BE2C (cell line): ENCODE results near the gene HERC3.
A peak's percentile ranks its signal among the peaks of the same experiment; 100 is the strongest.

Experiments used
- DNase-seq: peaks from one replicate; pipeline ENCODE4 v3.0.0-alpha.2; 2020
- H3K27me3 ChIP-seq: fragments of 250-450 bp; sonication (Bioruptor Pico); 2 replicates; pipeline ENCODE4 v1.5.1; 2020; ENCODE audit warnings: mild to moderate bottlenecking
- H3K36me3 ChIP-seq: fragments of 250-450 bp; sonication (Bioruptor Pico); 2 replicates; pipeline ENCODE4 v1.5.1; 2020; ENCODE audit warnings: mild to moderate bottlenecking
- H3K4me1 ChIP-seq: fragments of 250-450 bp; sonication (Bioruptor Pico); 2 replicates; pipeline ENCODE4 v1.5.1; 2020
- H3K4me3 ChIP-seq: 2 replicates; pipeline ENCODE4 v1.5.1; 2011; ENCODE audit warnings: low read depth, low read length
- H3K9me3 ChIP-seq: fragments of 250-450 bp; sonication (Bioruptor Pico); 2 replicates; pipeline ENCODE4 v1.5.1; 2020
- CTCF ChIP-seq: IDR thresholded peaks from 2 replicates; pipeline ENCODE4 v1.5.1; 2012; ENCODE audit warnings: mild to moderate bottlenecking, low read depth, low read length

The HERC3 gene

GRCh38 chr4:88573995-88574394 lies 18.3 kb upstream of the HERC3 start:
- no peak overlapping the region for H3K4me3 ChIP-seq
- H3K9me3 ChIP-seq: no peaks in the 10 kb centered on the region
- H3K36me3 ChIP-seq: no peaks in the 10 kb centered on the region
- no peaks in the 10 kb centered on the region for H3K4me1 ChIP-seq
- no peaks in the 10 kb centered on the region for H3K27me3 ChIP-seq
- TF ChIP-seq CTCF: peak; percentile 48
- DNase-seq: no peak

- Histone ChIP-seq H3K9me3 (no peaks in the 10 kb centered on the region), H3K36me3 (no peaks in the 10 kb centered on the region), H3K4me1 (no peaks in the 10 kb centered on the region), H3K27me3 (no peaks in the 10 kb centered on the region), H3K4me3 (no peak overlapping the region)
- no peak for DNase-seq
- TF ChIP-seq CTCF: no peak
Measured at GRCh38 chr4:88575186-88575585, 17.1 kb upstream of the HERC3 start.

- Histone ChIP-seq H3K9me3 (no peaks in the 10 kb centered on the region), H3K36me3 (no peaks in the 10 kb centered on the region), H3K27me3 (0 out of 2 replicates have a peak, but pooled peaks cover 3% of the 10 kb centered on the region), H3K4me3 (no peak overlapping the region), H3K4me1 (no peaks in the 10 kb centered on the region)
- TF ChIP-seq CTCF: no peak
- DNase-seq: no peak
Measured at GRCh38 chr4:88582493-88582892, 9.8 kb upstream of the HERC3 start.

GRCh38 chr4:88583631-88584470 lies 8.4 kb upstream of the HERC3 start:
- no peaks in the 10 kb centered on the region for H3K9me3 ChIP-seq
- TF ChIP-seq CTCF: no peak
- no peaks in the 10 kb centered on the region for H3K36me3 ChIP-seq
- no peaks in the 10 kb centered on the region for H3K4me1 ChIP-seq
- no peak for DNase-seq
- H3K4me3 ChIP-seq: no peak overlapping the region
- 0 out of 2 replicates have a peak, but pooled peaks cover 3% of the 10 kb centered on the region for H3K27me3 ChIP-seq

- no peak overlapping the region for H3K4me3 ChIP-seq
- no peak for TF ChIP-seq CTCF
- DNase-seq: no peak
- 0 out of 2 replicates have a peak, but pooled peaks cover 3% of the 10 kb centered on the region for H3K27me3 ChIP-seq
- no peaks in the 10 kb centered on the region for H3K9me3 ChIP-seq
- H3K36me3 ChIP-seq: no peaks in the 10 kb centered on the region
- H3K4me1 ChIP-seq: no peaks in the 10 kb centered on the region
Measured at GRCh38 chr4:88584471-88584900, 7.8 kb upstream of the HERC3 start.

GRCh38 chr4:88585917-88586316 lies 6.4 kb upstream of the HERC3 start:
- TF ChIP-seq CTCF: no peak
- no peak for DNase-seq
- Histone ChIP-seq H3K4me3 (no peak overlapping the region), H3K27me3 (0 out of 2 replicates have a peak, but pooled peaks cover 3% of the 10 kb centered on the region), H3K4me1 (no peaks in the 10 kb centered on the region), H3K9me3 (no peaks in the 10 kb centered on the region), H3K36me3 (no peaks in the 10 kb centered on the region)
